Vagina (tissue), 2 donors: Measurements from ENCODE around the gene TMEM186.

Source experiments
- POLR2A ChIP-seq, 2 donors: fragments of 450-650 bp; IDR thresholded peaks; one replicate each; pipeline ENCODE4 v1.6.1; 2017; ENCODE audit warnings: antibody characterized with exemption in 2 of 2, mild to moderate bottlenecking in 2 of 2, moderate library complexity in 2 of 2
- TF ChIP-seq, protein P1 (sequence below), 3 experiments: fragments of 450-650 bp in 2 of 3; fragments of 200-600 bp in 1 of 3; sonication (generic) in 1 of 3; IDR thresholded peaks; one replicate each; pipeline ENCODE4 v1.5.1; 2017 to 2019; ENCODE audit warnings: antibody characterized with exemption in 3 of 3, mild to moderate bottlenecking in 2 of 3, moderate library complexity in 2 of 3

DNA sequence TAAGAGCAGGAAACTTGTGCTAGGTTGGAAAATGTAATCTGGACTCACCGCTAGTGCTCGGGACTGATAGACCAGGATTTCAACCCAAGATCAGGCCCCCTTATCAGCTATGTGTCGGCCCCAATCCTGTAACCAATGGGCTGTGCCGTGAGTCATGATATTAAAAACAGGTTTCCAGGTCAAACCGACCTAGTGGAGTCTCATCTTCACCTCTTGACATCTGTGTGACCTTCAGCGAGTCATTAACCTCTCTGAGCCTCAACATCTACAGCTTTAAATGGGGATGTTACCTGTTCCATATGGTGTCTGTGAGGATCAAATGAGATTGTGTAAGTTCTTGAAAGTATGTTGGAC, 712 bp upstream of the TMEM186 start:
- TF ChIP-seq, protein P1, sequence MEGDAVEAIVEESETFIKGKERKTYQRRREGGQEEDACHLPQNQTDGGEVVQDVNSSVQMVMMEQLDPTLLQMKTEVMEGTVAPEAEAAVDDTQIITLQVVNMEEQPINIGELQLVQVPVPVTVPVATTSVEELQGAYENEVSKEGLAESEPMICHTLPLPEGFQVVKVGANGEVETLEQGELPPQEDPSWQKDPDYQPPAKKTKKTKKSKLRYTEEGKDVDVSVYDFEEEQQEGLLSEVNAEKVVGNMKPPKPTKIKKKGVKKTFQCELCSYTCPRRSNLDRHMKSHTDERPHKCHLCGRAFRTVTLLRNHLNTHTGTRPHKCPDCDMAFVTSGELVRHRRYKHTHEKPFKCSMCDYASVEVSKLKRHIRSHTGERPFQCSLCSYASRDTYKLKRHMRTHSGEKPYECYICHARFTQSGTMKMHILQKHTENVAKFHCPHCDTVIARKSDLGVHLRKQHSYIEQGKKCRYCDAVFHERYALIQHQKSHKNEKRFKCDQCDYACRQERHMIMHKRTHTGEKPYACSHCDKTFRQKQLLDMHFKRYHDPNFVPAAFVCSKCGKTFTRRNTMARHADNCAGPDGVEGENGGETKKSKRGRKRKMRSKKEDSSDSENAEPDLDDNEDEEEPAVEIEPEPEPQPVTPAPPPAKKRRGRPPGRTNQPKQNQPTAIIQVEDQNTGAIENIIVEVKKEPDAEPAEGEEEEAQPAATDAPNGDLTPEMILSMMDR (IDR thresholded peaks at IDR 0.05): no peak
- no peak for TF ChIP-seq POLR2A (IDR thresholded peaks at IDR 0.05)
